Stimulated activated CD4-positive, alpha-beta T cell treated with anti-CD3 and anti-CD28 coated beads, Interleukin-4, amount 100 ng/mL, for 4 hours (primary cell): ENCODE data around the gene MMP1.

ENCODE experiments used
- DNase-seq, 2 experiments: peaks; one replicate each; pipeline ENCODE4 v3.0.0-alpha.2; 2020

The MMP1 gene

GRCh38 chr11:102802341-102802740 lies 4.4 kb upstream of the MMP1 start:
- no peak for DNase-seq

- DNase-seq, result no peak
These were observed 2.8 kb upstream of the MMP1 start for GRCh38 chr11:102800767-102801166.

GRCh38 chr11:102799681-102800340 lies 1.9 kb upstream of the MMP1 start:
- DNase-seq, result no peak

- DNase-seq, result no peak
These were observed 3.6 kb downstream of the MMP1 start for GRCh38 chr11:102794382-102794781.

GRCh38 chr11:102793677-102794290 lies 4.2 kb downstream of the MMP1 start:
- no peak for DNase-seq

GRCh38 chr11:102792604-102793003 lies 5.4 kb downstream of the MMP1 start:
- no peak for DNase-seq

- no peak for DNase-seq
These were observed 6.5 kb downstream of the MMP1 start for GRCh38 chr11:102791271-102792036.

GRCh38 chr11:102788334-102788995 lies 9.5 kb downstream of the MMP1 start:
- no peak for DNase-seq

GRCh38 chr11:102784380-102784779 lies 13.6 kb downstream of the MMP1 start:
- DNase-seq, result no peak

GRCh38 chr11:102783720-102784119 lies 14.2 kb downstream of the MMP1 start:
- no peak for DNase-seq

GRCh38 chr11:102783016-102783415 lies 14.9 kb downstream of the MMP1 start:
- no peak for DNase-seq

GRCh38 chr11:102781676-102782075 lies 16.3 kb downstream of the MMP1 start:
- DNase-seq, result no peak

GRCh38 chr11:102780491-102780918 lies 17.5 kb downstream of the MMP1 start, which contains the start of gene MMP10:
Gene MMP10 (minus strand): TSS chr11:102780628. CDS start chr11:102780591, 37 bp downstream.
- no peak for DNase-seq

GRCh38 chr11:102776454-102776853 lies 21.5 kb downstream of the MMP1 start:
- DNase-seq, result no peak

GRCh38 chr11:102773386-102773785 lies 24.6 kb downstream of the MMP1 start:
- DNase-seq, result no peak

GRCh38 chr11:102771351-102771750 lies 26.6 kb downstream of the MMP1 start:
- no peak for DNase-seq

- DNase-seq, result no peak
These were observed 27.8 kb downstream of the MMP1 start for GRCh38 chr11:102770191-102770590.

GRCh38 chr11:102767800-102768199 lies 30.2 kb downstream of the MMP1 start:
- DNase-seq, result no peak

GRCh38 chr11:102763440-102763839 lies 34.5 kb downstream of the MMP1 start:
- no peak for DNase-seq

GRCh38 chr11:102762361-102762767 lies 35.6 kb downstream of the MMP1 start:
- no peak for DNase-seq

- DNase-seq, result no peak
These were observed 36.2 kb downstream of the MMP1 start for GRCh38 chr11:102761646-102762238.

GRCh38 chr11:102760344-102761035 lies 37.5 kb downstream of the MMP1 start:
- no peak for DNase-seq
